Tibial nerve (tissue), 4 donors: ENCODE data around the gene LYRM7.

Experiments used
- EP300 ChIP-seq, 2 donors: sonication (generic); formaldehyde crosslinking; IDR thresholded peaks; one replicate each; pipeline ENCODE4 v1.6.1; 2017; ENCODE audit warnings: antibody characterized with exemption in 2 of 2, mild to moderate bottlenecking in 1 of 2
- POLR2A ChIP-seq, 2 donors: fragments of 450-650 bp; IDR thresholded peaks; one replicate each; pipeline ENCODE4 v1.6.1; 2017; ENCODE audit warnings: antibody characterized with exemption in 2 of 2, mild to moderate bottlenecking in 2 of 2, moderate library complexity in 2 of 2
- TF ChIP-seq, protein P1 (sequence below), 5 experiments: fragments of 200-600 bp in 3 of 5; fragments of 450-650 bp in 2 of 5; sonication (generic) in 3 of 5; IDR thresholded peaks; one replicate each; pipeline ENCODE4 v1.5.1; 2016 to 2019; ENCODE audit warnings: antibody characterized with exemption in 5 of 5, mild to moderate bottlenecking in 3 of 5, moderate library complexity in 2 of 5

DNA sequence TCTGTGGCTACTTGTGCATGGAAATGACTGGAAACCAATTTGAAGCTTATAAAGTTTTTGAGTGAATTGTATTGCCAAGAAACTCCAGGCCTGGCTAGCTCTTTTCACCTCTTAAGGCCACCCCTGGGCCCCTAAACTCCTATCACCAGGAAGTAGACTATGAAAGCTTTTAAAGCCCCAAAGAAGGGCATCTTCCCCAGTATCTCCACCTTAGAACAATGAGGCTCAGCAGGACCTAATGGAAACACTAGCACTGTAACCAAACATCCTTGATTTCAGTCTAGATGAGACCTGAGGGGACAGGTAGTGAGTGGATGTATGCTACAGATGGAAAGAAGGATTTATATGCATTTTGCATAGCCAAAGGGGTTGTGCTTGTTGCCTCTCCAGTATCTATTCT, 25.0 kb downstream of the LYRM7 start:
- TF ChIP-seq, protein P1, sequence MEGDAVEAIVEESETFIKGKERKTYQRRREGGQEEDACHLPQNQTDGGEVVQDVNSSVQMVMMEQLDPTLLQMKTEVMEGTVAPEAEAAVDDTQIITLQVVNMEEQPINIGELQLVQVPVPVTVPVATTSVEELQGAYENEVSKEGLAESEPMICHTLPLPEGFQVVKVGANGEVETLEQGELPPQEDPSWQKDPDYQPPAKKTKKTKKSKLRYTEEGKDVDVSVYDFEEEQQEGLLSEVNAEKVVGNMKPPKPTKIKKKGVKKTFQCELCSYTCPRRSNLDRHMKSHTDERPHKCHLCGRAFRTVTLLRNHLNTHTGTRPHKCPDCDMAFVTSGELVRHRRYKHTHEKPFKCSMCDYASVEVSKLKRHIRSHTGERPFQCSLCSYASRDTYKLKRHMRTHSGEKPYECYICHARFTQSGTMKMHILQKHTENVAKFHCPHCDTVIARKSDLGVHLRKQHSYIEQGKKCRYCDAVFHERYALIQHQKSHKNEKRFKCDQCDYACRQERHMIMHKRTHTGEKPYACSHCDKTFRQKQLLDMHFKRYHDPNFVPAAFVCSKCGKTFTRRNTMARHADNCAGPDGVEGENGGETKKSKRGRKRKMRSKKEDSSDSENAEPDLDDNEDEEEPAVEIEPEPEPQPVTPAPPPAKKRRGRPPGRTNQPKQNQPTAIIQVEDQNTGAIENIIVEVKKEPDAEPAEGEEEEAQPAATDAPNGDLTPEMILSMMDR (IDR thresholded peaks at IDR 0.05): no peak
- no peak for TF ChIP-seq POLR2A (IDR thresholded peaks at IDR 0.05)
- no peak for TF ChIP-seq EP300 (IDR thresholded peaks at IDR 0.05)
